Mesodermal cell (in vitro differentiated cells): ENCODE results near the gene MATK.

Source experiments
- H3K27ac ChIP-seq: 2 replicates; pipeline ENCODE4 v1.7.0; 2013; ENCODE audit warnings: mild to moderate bottlenecking, low read depth, low read length, moderate library complexity; ENCODE audit not compliant: severe bottlenecking
- H3K36me3 ChIP-seq: 2 replicates; pipeline ENCODE4 v1.7.1; 2013; ENCODE audit warnings: mild to moderate bottlenecking, low read length, moderate library complexity; ENCODE audit not compliant: control insufficient read depth, insufficient read depth
- H3K4me1 ChIP-seq: one replicate; pipeline ENCODE4 v1.7.1; 2013; ENCODE audit warnings: mild to moderate bottlenecking, low read length; ENCODE audit not compliant: insufficient read depth, control insufficient read depth, poor library complexity, severe bottlenecking
- H3K4me3 ChIP-seq: 2 replicates; pipeline ENCODE4 v1.7.0; 2013; ENCODE audit warnings: low read length, control low read depth, mild to moderate bottlenecking; ENCODE audit not compliant: insufficient read depth, poor library complexity, severe bottlenecking; ENCODE audit errors: extremely low read depth
- H3K9me3 ChIP-seq: 2 replicates; pipeline ENCODE4 v1.7.1; 2013; ENCODE audit warnings: mild to moderate bottlenecking, low read length, moderate library complexity; ENCODE audit not compliant: control insufficient read depth
- WGBS, 2 experiments: methylation state at CpG; one replicate each; pipeline ENCODE4 v1.1.5; 2013; ENCODE audit warnings: missing lambda C conversion rate in 2 of 2; ENCODE audit not compliant: insufficient coverage in 2 of 2; 5-methylcytosine and 5-hydroxymethylcytosine counted together

MATK gene

DNA sequence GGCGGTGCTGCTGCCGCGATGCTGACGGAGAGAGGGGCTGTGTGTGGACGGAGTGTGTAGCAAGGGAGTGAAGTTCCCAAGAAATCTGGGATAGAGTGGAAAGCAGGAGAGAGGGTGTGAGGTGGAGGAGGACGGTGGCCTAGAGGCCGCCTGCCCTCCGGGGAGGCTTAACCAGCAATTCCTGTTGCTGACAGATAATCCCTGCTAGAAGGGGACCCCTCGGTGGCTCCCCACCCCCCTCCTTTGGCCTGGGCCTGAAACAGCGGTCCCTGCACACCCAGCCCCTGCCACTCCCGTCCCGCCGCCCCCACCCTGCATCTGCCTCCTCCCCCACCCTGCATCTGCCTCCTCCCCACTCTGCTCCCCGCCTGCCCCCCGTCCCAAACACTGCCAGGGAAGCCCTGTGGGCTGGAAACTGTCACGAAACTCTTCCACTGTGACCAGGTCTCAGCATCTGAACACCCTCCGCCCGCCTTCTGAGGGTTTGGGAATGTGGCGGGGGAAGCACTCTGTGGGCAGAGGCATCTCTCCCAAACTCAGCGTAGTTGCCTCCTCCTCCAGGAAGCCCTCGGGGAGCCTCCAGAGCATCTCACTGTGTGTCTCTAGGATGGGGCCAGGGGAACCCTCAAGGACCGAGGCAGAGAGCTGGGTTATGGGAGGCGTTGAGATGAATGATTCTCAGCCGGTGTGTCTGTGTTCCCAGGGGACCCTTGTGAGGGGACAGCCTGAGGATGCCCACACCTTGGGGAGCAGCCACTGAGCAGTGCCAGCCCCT lies 17.1 kb upstream of the MATK start:
- H3K4me3 ChIP-seq: no peak overlapping the region
- H3K27ac ChIP-seq: no peak overlapping the region
- 93 to 94% methylated on average over 11 to 17 of the region's 24 CpGs for WGBS, 2 experiments
- H3K4me1 ChIP-seq: no peaks in the 10 kb centered on the region
- H3K36me3 ChIP-seq: no peaks in the 10 kb centered on the region
- H3K9me3 ChIP-seq: no peaks in the 10 kb centered on the region

- WGBS, 2 experiments: 4 to 9% methylated on average over 34 to 40 of the region's 46 CpGs
- peaks cover 4% of the 10 kb centered on the region for H3K9me3 ChIP-seq
- no peak overlapping the region for H3K27ac ChIP-seq
- H3K4me3 ChIP-seq: no peak overlapping the region
- H3K4me1 ChIP-seq: no peaks in the 10 kb centered on the region
- H3K36me3 ChIP-seq: no peaks in the 10 kb centered on the region
Observed at GRCh38 chr19:3801412-3802096, 15.4 kb upstream of the MATK start.

- Histone ChIP-seq H3K36me3 (no peaks in the 10 kb centered on the region), H3K4me1 (no peaks in the 10 kb centered on the region), H3K4me3 (no peak overlapping the region), H3K27ac (no peak overlapping the region), H3K9me3 (peaks cover 4% of the 10 kb centered on the region)
- 51 to 52% methylated on average over 20 to 21 of the region's 21 CpGs for WGBS, 2 experiments
Observed at GRCh38 chr19:3800996-3801395, 14.8 kb upstream of the MATK start.

- 83 to 100% methylated on average over 2 to 5 of the region's 6 CpGs for WGBS, 2 experiments
- H3K4me1 ChIP-seq: no peaks in the 10 kb centered on the region
- no peaks in the 10 kb centered on the region for H3K36me3 ChIP-seq
- H3K4me3 ChIP-seq: no peak overlapping the region
- H3K27ac ChIP-seq: no peak overlapping the region
- H3K9me3 ChIP-seq: peaks cover 4% of the 10 kb centered on the region
Observed at GRCh38 chr19:3798137-3798536, 12.0 kb upstream of the MATK start.

DNA sequence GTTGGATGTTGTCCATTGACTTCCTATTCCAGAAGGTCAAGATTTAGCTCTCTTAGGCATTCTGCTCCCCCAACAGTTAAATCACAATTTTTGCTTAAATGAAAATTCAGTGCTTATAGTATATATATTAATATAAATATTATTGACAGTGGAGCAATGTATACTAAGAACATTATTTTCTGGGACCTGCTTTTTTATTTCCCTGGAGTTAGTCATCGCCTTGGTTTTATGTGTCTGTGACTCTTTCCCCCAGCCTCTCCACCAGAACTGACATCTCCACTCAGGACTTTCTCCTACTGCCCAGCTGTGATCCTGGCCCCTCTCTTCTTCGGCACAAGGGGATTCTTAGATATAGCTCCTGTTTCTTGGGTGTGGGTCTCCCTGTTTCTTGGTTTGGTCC lies 10.2 kb upstream of the MATK start:
- H3K4me1 ChIP-seq: no peaks in the 10 kb centered on the region

DNA sequence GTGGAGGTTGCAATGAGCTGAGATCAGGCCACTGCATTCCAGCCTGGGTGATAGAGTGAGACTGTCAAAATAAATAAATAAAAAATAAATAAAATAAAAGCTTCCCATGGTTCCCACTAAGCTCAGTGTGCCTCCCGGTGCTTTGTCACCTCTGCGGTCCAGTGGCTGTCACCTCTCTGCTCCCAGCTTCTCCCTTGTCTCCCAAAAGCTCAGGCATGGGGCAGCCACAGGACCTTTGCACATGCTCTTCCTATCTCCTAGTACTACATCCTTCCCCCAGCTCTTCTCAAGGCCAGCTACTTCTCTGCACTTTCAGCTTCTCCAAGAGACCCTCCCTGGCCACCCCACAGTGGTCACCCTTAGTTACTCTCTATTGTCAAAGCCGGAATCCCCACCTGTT lies 7.6 kb upstream of the MATK start:
- Histone ChIP-seq H3K9me3 (peaks cover 4% of the 10 kb centered on the region), H3K27ac (no peak overlapping the region), H3K4me3 (no peak overlapping the region), H3K4me1 (no peaks in the 10 kb centered on the region), H3K36me3 (no peaks in the 10 kb centered on the region)
- 80 to 91% methylated on average over 3 of the region's 3 CpGs for WGBS, 2 experiments

More for the DNA sequence above, 10.2 kb upstream of the MATK start:
- Histone ChIP-seq H3K4me3 (no peak overlapping the region), H3K27ac (no peak overlapping the region), H3K9me3 (peaks cover 4% of the 10 kb centered on the region), H3K36me3 (no peaks in the 10 kb centered on the region)
- 100% methylated on average over 1 of the region's 2 CpGs; no CpG with 5 or more reads in 1 of the 2 experiments for WGBS, 2 experiments

DNA sequence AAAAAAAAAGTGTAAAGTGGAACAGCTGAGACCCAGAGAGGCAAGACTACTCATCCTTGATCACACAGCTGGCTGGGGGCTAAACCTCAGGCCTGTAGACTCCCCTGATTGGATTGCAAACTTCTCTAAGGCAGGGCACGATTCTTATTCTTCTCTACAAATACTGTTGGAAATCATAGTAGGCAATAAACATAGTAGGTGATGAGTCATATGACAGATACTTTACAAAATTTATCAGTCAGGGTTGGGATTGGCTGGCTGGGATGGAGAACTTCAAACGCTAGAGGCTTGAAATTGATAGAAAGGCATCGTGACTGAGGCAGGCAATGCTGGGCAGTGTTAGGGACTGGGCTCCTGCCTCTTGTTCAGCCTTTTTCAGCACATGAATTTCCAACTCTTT lies 5.9 kb upstream of the MATK start:
- Histone ChIP-seq H3K36me3 (no peaks in the 10 kb centered on the region), H3K4me3 (no peak overlapping the region), H3K27ac (no peak overlapping the region), H3K9me3 (peaks cover 4% of the 10 kb centered on the region), H3K4me1 (no peaks in the 10 kb centered on the region)
- WGBS, 2 experiments: 80 to 95% methylated on average over 1 to 2 of the region's 3 CpGs

GRCh38 chr19:3790941-3791340 lies 4.8 kb upstream of the MATK start:
- WGBS, 2 experiments: 92 to 93% methylated on average over 6 to 7 of the region's 7 CpGs
- Histone ChIP-seq H3K9me3 (no peaks in the 10 kb centered on the region), H3K4me1 (no peaks in the 10 kb centered on the region), H3K36me3 (no peaks in the 10 kb centered on the region), H3K27ac (no peak overlapping the region), H3K4me3 (no peak overlapping the region)

- Histone ChIP-seq H3K4me1 (peaks cover 3% of the 10 kb centered on the region), H3K9me3 (no peaks in the 10 kb centered on the region), H3K36me3 (no peaks in the 10 kb centered on the region), H3K4me3 (no peak overlapping the region), H3K27ac (no peak overlapping the region)
- WGBS, 2 experiments: 77 to 85% methylated on average over 5 to 6 of the region's 6 CpGs
Observed at GRCh38 chr19:3790209-3790734, 4.1 kb upstream of the MATK start.

GRCh38 chr19:3788996-3789778 lies 3.0 kb upstream of the MATK start:
- WGBS, 2 experiments: 58 to 65% methylated on average over 11 to 12 of the region's 16 CpGs
- Histone ChIP-seq H3K9me3 (no peaks in the 10 kb centered on the region), H3K27ac (no peak overlapping the region), H3K36me3 (no peaks in the 10 kb centered on the region), H3K4me3 (no peak overlapping the region), H3K4me1 (peaks cover 3% of the 10 kb centered on the region)
